A673 (cell line): Measurements from ENCODE around the gene CLTRN. TPM values are rescaled to one million over a fixed set of nuclear protein-coding genes. Genes with fewer than 3 reads are reported as not detected.

Source experiments
- BruUV-seq: library from RNA; stranded (reverse); fragments of 400-500 nt; replicated peaks from 2 replicates; lab custom pipeline; 2021; lab: Mats Ljungman, UMichigan
- CTCF ChIA-PET: fragments of 300-600 bp; sonication (Branson Sonifier 250); formaldehyde crosslinking; loops from one replicate; lab custom pipeline; 2022; ENCODE audit warnings: antibody characterized with exemption; lab: Charles Lee
- POLR2A ChIA-PET: fragments of 300-600 bp; sonication (Branson Sonifier 250); formaldehyde crosslinking; loops from one replicate; lab custom pipeline; 2022; ENCODE audit warnings: antibody characterized with exemption; ENCODE audit not compliant: low non-redundant PET; lab: Charles Lee
- DNase-seq: peaks from one replicate; pipeline ENCODE4 v3.0.0-alpha.2; 2015; ENCODE audit warnings: low spot score
- H3K27ac ChIP-seq: fragments of 200-600 bp; sonication (generic); 2 replicates; pipeline ENCODE4 v1.5.1; 2016; ENCODE audit warnings: mixed run types, low read depth, mild to moderate bottlenecking, mixed read lengths, antibody characterized with exemption, low read length; ENCODE audit not compliant: poor library complexity, severe bottlenecking
- H3K27me3 ChIP-seq: fragments of 200-600 bp; sonication (generic); replicated peaks from 2 replicates; pipeline ENCODE4 v1.6.1; 2017; ENCODE audit warnings: mixed run types, low read depth, mild to moderate bottlenecking, mixed read lengths, antibody characterized with exemption, low read length; ENCODE audit not compliant: insufficient read depth, poor library complexity
- H3K36me3 ChIP-seq: fragments of 200-600 bp; sonication (generic); 2 replicates; pipeline ENCODE4 v1.6.1; 2016; ENCODE audit warnings: mixed run types, mild to moderate bottlenecking, mixed read lengths, antibody characterized with exemption, low read length; ENCODE audit not compliant: insufficient read depth, poor library complexity, severe bottlenecking
- H3K4me1 ChIP-seq: fragments of 200-600 bp; sonication (generic); 2 replicates; pipeline ENCODE4 v1.6.1; 2017; ENCODE audit warnings: mixed run types, mild to moderate bottlenecking, mixed read lengths, antibody characterized with exemption, low read length; ENCODE audit not compliant: insufficient read depth, poor library complexity, severe bottlenecking
- H3K4me3 ChIP-seq: fragments of 200-600 bp; sonication (generic); 2 replicates; pipeline ENCODE4 v1.5.1; 2016; ENCODE audit warnings: low read depth, mixed run types, mild to moderate bottlenecking, mixed read lengths, low read length; ENCODE audit not compliant: poor library complexity, severe bottlenecking
- H3K9me3 ChIP-seq: fragments of 200-600 bp; sonication (generic); 2 replicates; pipeline ENCODE4 v1.6.1; 2016; ENCODE audit warnings: mixed run types, low read depth, mild to moderate bottlenecking, mixed read lengths, antibody characterized with exemption, low read length; ENCODE audit not compliant: poor library complexity, severe bottlenecking
- EZH2 ChIP-seq: fragments of 200-600 bp; sonication (generic); IDR thresholded peaks from 2 replicates; pipeline ENCODE4 v1.6.1; 2017; ENCODE audit warnings: borderline replicate concordance, low read depth, mild to moderate bottlenecking, mixed read lengths, antibody characterized with exemption, low read length; ENCODE audit not compliant: poor library complexity, severe bottlenecking
- intact Hi-C: fragments of 100-400 bp; cut with micrococcal nuclease; formaldehyde crosslinking; loops from one replicate; pipeline ENCODE4 v1.10.0; 2022; ENCODE audit not compliant: unreplicated experiment
- total RNA-seq: library from RNA; stranded (reverse); gene quantifications from 2 replicates; pipeline ENCODE4 v1.2.3, GENCODE V29; 2021
- TF ChIP-seq, protein P1 (sequence below): fragments of 300-800, 200-600 bp; sonication (generic); conservative IDR thresholded peaks from 2 replicates; pipeline ENCODE4 v1.5.1; 2017; ENCODE audit warnings: low read depth, mild to moderate bottlenecking, antibody characterized with exemption, low read length, moderate library complexity, mixed read lengths

Gene CLTRN
- total RNA-seq, 1 experiment from 2014 or later, result not detected

- no peaks in the 10 kb centered on the region for H3K9me3 ChIP-seq
- BruUV-seq, result TSS peak; percentile 87
- no peak for TF ChIP-seq EZH2
- TF ChIP-seq, protein P1, sequence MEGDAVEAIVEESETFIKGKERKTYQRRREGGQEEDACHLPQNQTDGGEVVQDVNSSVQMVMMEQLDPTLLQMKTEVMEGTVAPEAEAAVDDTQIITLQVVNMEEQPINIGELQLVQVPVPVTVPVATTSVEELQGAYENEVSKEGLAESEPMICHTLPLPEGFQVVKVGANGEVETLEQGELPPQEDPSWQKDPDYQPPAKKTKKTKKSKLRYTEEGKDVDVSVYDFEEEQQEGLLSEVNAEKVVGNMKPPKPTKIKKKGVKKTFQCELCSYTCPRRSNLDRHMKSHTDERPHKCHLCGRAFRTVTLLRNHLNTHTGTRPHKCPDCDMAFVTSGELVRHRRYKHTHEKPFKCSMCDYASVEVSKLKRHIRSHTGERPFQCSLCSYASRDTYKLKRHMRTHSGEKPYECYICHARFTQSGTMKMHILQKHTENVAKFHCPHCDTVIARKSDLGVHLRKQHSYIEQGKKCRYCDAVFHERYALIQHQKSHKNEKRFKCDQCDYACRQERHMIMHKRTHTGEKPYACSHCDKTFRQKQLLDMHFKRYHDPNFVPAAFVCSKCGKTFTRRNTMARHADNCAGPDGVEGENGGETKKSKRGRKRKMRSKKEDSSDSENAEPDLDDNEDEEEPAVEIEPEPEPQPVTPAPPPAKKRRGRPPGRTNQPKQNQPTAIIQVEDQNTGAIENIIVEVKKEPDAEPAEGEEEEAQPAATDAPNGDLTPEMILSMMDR, result no peak
- intact Hi-C loops, result loop anchor here (10.0 kb wide), 2 partner anchors 180 to 330 kb away; partner anchors contain the start of gene PIR
- ChIA-PET CTCF (no interaction called here), POLR2A (no interaction called here)
- peak overlapping the region; percentile 75 for H3K4me3 ChIP-seq
- H3K36me3 ChIP-seq, result no peaks in the 10 kb centered on the region
- H3K4me1 ChIP-seq, result peaks cover 25% of the 10 kb centered on the region
- H3K27me3 ChIP-seq, result peaks cover 1% of the 10 kb centered on the region
- DNase-seq, result peak; percentile 95
- H3K27ac ChIP-seq, result peak overlapping the region; percentile 96
Observed at GRCh38 chrX:15674841-15675489, 10.4 kb upstream of the CLTRN start.

DNA sequence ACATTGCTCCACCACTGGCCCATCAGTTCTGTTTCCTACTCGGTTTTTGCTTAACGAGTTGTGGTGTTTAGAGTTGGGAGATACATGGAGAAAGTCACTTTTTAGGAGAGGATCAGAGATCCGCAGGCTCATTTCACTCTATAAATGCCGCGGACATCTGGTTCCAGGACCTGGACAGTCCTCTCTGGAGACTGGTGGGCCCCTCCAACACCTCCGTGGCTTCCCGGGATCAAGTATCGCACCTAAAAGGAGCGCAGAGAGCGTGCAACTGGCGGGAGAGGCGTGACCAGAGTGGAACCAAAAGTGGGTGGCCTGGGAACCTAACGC lies 9.9 kb upstream of the CLTRN start:
- Histone ChIP-seq H3K27ac (peak overlapping the region; percentile 96), H3K9me3 (no peaks in the 10 kb centered on the region), H3K4me1 (peaks cover 25% of the 10 kb centered on the region), H3K36me3 (no peaks in the 10 kb centered on the region), H3K4me3 (peak overlapping the region; percentile 75), H3K27me3 (peaks cover 6% of the 10 kb centered on the region)
- intact Hi-C loops, result loop anchor here (10.0 kb wide), 2 partner anchors 180 to 330 kb away; partner anchors contain the start of gene PIR
- BruUV-seq, result no TSS peak
- no peak for TF ChIP-seq EZH2
- TF ChIP-seq, protein P1, result no peak
- ChIA-PET POLR2A (no interaction called here), CTCF (no interaction called here)
- no peak for DNase-seq

GRCh38 chrX:15673970-15674369 lies 9.4 kb upstream of the CLTRN start:
- H3K27ac ChIP-seq, result peak overlapping the region; percentile 96
- no peak for DNase-seq
- H3K36me3 ChIP-seq, result no peaks in the 10 kb centered on the region
- H3K4me3 ChIP-seq, result peak overlapping the region; percentile 75
- no TSS peak for BruUV-seq
- peaks cover 25% of the 10 kb centered on the region for H3K4me1 ChIP-seq
- ChIA-PET POLR2A (no interaction called here), CTCF (no interaction called here)
- intact Hi-C loops, result loop anchor here (10.0 kb wide), 2 partner anchors 179 to 329 kb away; partner anchors contain the start of gene PIR
- TF ChIP-seq EZH2, result no peak
- TF ChIP-seq, protein P1, result no peak
- no peaks in the 10 kb centered on the region for H3K9me3 ChIP-seq
- H3K27me3 ChIP-seq, result peaks cover 11% of the 10 kb centered on the region
